Measurements from ENCODE around the gene TTLL7.

- no peak for TF ChIP-seq CTCF (IDR thresholded peaks at IDR 0.05; ENCODE audit: insufficient read depth, low read length, poor library complexity, severe bottlenecking)
- no peak for TF ChIP-seq EZH2phosphoT487 (conservative IDR thresholded peaks at IDR 0.05; ENCODE audit: low read length)
These were observed 39.1 kb upstream of the TTLL7 start for GRCh38 chr1:84037758-84038611.
